Upper lobe of left lung (tissue), 4 donors: ENCODE measurements around the gene SMAD7.

Experiments
- CTCF ChIP-seq, 6 experiments: fragments of 450-650 bp in 4 of 6; fragments of 200-600 bp in 2 of 6; sonication (generic) in 2 of 6; IDR thresholded peaks; one replicate each; pipeline ENCODE4 v1.5.1; 2016 to 2019; ENCODE audit warnings: antibody characterized with exemption in 6 of 6
- EP300 ChIP-seq, 4 donors: sonication (generic); formaldehyde crosslinking; IDR thresholded peaks; one replicate each; pipeline ENCODE4 v1.5.1; 2017; ENCODE audit warnings: antibody characterized with exemption in 4 of 4, control low read depth in 2 of 4

DNA sequence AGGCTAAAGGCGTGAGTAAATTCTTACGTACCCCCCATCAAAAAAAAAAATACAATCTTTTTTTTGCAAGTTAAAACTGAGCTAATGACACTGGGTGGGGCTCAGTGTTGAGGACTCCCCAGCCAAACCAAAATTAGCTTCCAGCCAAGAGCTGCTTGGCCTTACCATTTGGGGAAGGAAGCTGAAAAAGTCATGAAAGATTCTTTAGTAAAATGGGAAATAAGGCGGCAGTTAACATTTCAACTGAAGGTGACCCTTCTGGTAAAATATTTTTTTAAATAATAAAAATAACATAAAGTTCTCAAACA lies 16.4 kb downstream of the SMAD7 start:
- no peak for TF ChIP-seq CTCF (IDR thresholded peaks at IDR 0.05)
- no peak for TF ChIP-seq EP300 (IDR thresholded peaks at IDR 0.05)
